Uterus (tissue), 4 donors: Measurements from ENCODE around the gene HRAS. TPM values are rescaled to one million over a fixed set of nuclear protein-coding genes. Genes with fewer than 3 reads are reported as not detected.

Experiments
- DNase-seq, 2 donors: peaks; one replicate each; pipeline ENCODE4 v3.0.0-alpha.2; 2019 to 2020
- H3K27ac ChIP-seq, 2 donors: fragments of 200-600 bp; sonication (generic); 1 replicate in 1 of 2; 2 replicates in 1 of 2; pipeline ENCODE4 v1.5.1; 2016 to 2018
- H3K27me3 ChIP-seq, 2 donors: fragments of 200-600 bp; sonication (generic); one replicate each; pipeline ENCODE4 v1.5.1; 2018 to 2019; ENCODE audit warnings: control low read depth in 1 of 2
- H3K36me3 ChIP-seq, 2 donors: fragments of 200-600 bp; sonication (generic); one replicate each; pipeline ENCODE4 v1.5.1; 2019; ENCODE audit warnings: control low read depth in 1 of 2
- H3K4me1 ChIP-seq, 2 donors: fragments of 200-600 bp; sonication (generic); one replicate each; pipeline ENCODE4 v1.5.1; 2018 to 2019; ENCODE audit warnings: control low read depth in 1 of 2
- H3K4me3 ChIP-seq, 2 donors: fragments of 200-600 bp; sonication (generic); 1 replicate in 1 of 2; 2 replicates in 1 of 2; pipeline ENCODE4 v1.5.1; 2018 to 2019; ENCODE audit warnings: mild to moderate bottlenecking in 1 of 2
- H3K9me3 ChIP-seq, 2 donors: fragments of 200-600 bp; sonication (generic); one replicate each; pipeline ENCODE4 v1.5.1; 2019; ENCODE audit warnings: control low read depth in 1 of 2
- POLR2A ChIP-seq, 2 donors: fragments of 450-650 bp; IDR thresholded peaks; one replicate each; pipeline ENCODE4 v1.6.1; 2016; ENCODE audit warnings: antibody characterized with exemption in 2 of 2, mild to moderate bottlenecking in 1 of 2, moderate library complexity in 1 of 2
- intact Hi-C: fragments of 100-400 bp; cut with DNase I; formaldehyde crosslinking; loops from one replicate; pipeline ENCODE4 v1.15.1; 2023; ENCODE audit warnings: low total_unique reads
- total RNA-seq, 4 donors: library from RNA; depleted of rRNA in 3 of 4; stranded (reverse); fragments of >200 nt in 3 of 4; gene quantifications; one replicate each; pipeline versions ENCODE4 v1.1.0 to v1.2.4, GENCODE V29; 2014 to 2023
- TF ChIP-seq, protein P1 (sequence below), 4 experiments: fragments of 200-600 bp in 2 of 4; fragments of 450-650 bp in 2 of 4; sonication (generic) in 2 of 4; IDR thresholded peaks; one replicate each; pipeline ENCODE4 v1.5.1; 2016 to 2019; ENCODE audit warnings: antibody characterized with exemption in 4 of 4, mild to moderate bottlenecking in 2 of 4, moderate library complexity in 1 of 4
- donor health status: DM: yes; HTN: yes; CAD: no.

HRAS gene
- total RNA-seq, 4 donors from 2014 or later: 5.4 to 37.6 (median 23.8) TPM

GRCh38 chr11:567011-567628 is 31.7 kb upstream of the HRAS start:
- peak in 1 of 2 donors; percentile 15 for DNase-seq
- H3K27me3 ChIP-seq: no peaks in the 10 kb centered on the region
- H3K36me3 ChIP-seq: no peaks in the 10 kb centered on the region
- peaks cover 0 to 7% of the 10 kb centered on the region in 2 donors for H3K4me1 ChIP-seq
- no peak overlapping the region for H3K4me3 ChIP-seq
- H3K9me3 ChIP-seq: no peaks in the 10 kb centered on the region
- TF ChIP-seq POLR2A (IDR thresholded peaks at IDR 0.05): no peak
- TF ChIP-seq, protein P1, sequence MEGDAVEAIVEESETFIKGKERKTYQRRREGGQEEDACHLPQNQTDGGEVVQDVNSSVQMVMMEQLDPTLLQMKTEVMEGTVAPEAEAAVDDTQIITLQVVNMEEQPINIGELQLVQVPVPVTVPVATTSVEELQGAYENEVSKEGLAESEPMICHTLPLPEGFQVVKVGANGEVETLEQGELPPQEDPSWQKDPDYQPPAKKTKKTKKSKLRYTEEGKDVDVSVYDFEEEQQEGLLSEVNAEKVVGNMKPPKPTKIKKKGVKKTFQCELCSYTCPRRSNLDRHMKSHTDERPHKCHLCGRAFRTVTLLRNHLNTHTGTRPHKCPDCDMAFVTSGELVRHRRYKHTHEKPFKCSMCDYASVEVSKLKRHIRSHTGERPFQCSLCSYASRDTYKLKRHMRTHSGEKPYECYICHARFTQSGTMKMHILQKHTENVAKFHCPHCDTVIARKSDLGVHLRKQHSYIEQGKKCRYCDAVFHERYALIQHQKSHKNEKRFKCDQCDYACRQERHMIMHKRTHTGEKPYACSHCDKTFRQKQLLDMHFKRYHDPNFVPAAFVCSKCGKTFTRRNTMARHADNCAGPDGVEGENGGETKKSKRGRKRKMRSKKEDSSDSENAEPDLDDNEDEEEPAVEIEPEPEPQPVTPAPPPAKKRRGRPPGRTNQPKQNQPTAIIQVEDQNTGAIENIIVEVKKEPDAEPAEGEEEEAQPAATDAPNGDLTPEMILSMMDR (IDR thresholded peaks at IDR 0.05): no peak
- peak overlapping the region in 1 of 2 donors; percentile 85 for H3K27ac ChIP-seq
- intact Hi-C loops: no loop called here

DNA sequence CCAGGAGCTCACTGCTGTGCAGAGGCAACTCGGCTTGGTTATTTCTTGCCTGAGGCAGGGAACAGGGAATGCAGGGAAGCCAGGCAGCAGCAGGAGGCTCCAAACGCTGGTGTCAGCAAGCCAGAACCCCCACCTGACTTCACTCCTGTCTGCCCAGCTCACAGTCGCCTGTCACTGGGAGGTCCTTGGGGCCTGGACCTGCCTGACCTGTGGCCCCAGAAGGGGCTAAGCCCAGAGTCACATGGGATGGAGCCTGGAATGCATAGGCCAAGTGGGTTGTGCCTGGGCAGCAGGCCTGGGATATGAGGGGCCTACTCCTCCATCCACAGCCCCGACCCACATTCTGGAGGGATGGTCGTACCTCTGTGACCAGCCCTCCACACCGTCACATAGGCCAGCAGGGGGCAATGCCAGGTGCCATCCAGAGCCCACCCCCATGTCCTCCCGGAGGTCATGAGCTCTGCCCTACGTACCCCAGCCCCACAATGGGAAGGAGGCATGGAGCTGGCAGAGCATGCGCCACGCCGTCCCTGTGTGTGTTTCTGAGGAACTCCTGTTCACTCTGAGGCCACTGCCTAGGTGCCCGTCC is 30.6 kb upstream of the HRAS start:
- no peak for DNase-seq
- no peaks in the 10 kb centered on the region for H3K9me3 ChIP-seq
- intact Hi-C loops: no loop called here
- no peak overlapping the region for H3K27ac ChIP-seq
- H3K4me3 ChIP-seq: no peak overlapping the region
- no peaks in the 10 kb centered on the region for H3K27me3 ChIP-seq
- peaks cover 0 to 7% of the 10 kb centered on the region in 2 donors for H3K4me1 ChIP-seq
- no peaks in the 10 kb centered on the region for H3K36me3 ChIP-seq
- TF ChIP-seq, protein P1 (IDR thresholded peaks at IDR 0.05): no peak
- TF ChIP-seq POLR2A (IDR thresholded peaks at IDR 0.05): no peak

GRCh38 chr11:563812-564578 is 28.6 kb upstream of the HRAS start:
- H3K36me3 ChIP-seq: no peaks in the 10 kb centered on the region
- TF ChIP-seq, protein P1 (IDR thresholded peaks at IDR 0.05): no peak
- no peak for TF ChIP-seq POLR2A (IDR thresholded peaks at IDR 0.05)
- H3K4me3 ChIP-seq: no peak overlapping the region
- H3K27ac ChIP-seq: no peak overlapping the region
- intact Hi-C loops: no loop called here
- H3K4me1 ChIP-seq: peaks cover 0 to 8% of the 10 kb centered on the region in 2 donors
- no peaks in the 10 kb centered on the region for H3K9me3 ChIP-seq
- no peak for DNase-seq
- H3K27me3 ChIP-seq: no peaks in the 10 kb centered on the region

GRCh38 chr11:563066-563811 is 27.9 kb upstream of the HRAS start:
- TF ChIP-seq POLR2A (IDR thresholded peaks at IDR 0.05): no peak
- TF ChIP-seq, protein P1 (IDR thresholded peaks at IDR 0.05): no peak
- intact Hi-C loops: no loop called here
- no peak for DNase-seq

More at GRCh38 chr11:563066-563811, 27.9 kb upstream of the HRAS start:
- H3K4me3 ChIP-seq: no peak overlapping the region
- H3K4me1 ChIP-seq: peaks cover 0 to 6% of the 10 kb centered on the region in 2 donors
- H3K9me3 ChIP-seq: no peaks in the 10 kb centered on the region
- no peaks in the 10 kb centered on the region for H3K36me3 ChIP-seq
- no peak overlapping the region for H3K27ac ChIP-seq
- H3K27me3 ChIP-seq: no peaks in the 10 kb centered on the region
